K562 (cell line): Measurements from ENCODE around the gene MALSU1. TPM values are rescaled to one million over a fixed set of nuclear protein-coding genes. Genes with fewer than 3 reads are reported as not detected.

Experiments
- ATAC-seq: fragments of 200-7000 bp; cut with Tn5 transposase; 3 replicates; pipeline ENCODE4 v1.9.1; 2020; ENCODE audit warnings: moderate library complexity
- BruUV-seq: library from RNA; stranded (reverse); fragments of 400-500 nt; replicated peaks from 2 replicates; lab custom pipeline; 2021; lab: Mats Ljungman, UMichigan
- CTCF ChIA-PET: fragments of 300-600 bp; formaldehyde crosslinking; extraction: SDS; loops from one replicate; lab custom pipeline; 2021; ENCODE audit warnings: low intra/inter-chr PET ratio; lab: Yijun Ruan, JAX
- POLR2A ChIA-PET: fragments of 300-600, 350-650 bp; sonication (Branson Sonifier 250); formaldehyde crosslinking; extraction: SDS; loops from one replicate; lab custom pipeline; 2021; ENCODE audit warnings: antibody characterized with exemption, inconsistent platforms; lab: Yijun Ruan, JAX
- DNase-seq, 4 experiments: peaks; one replicate each; pipeline versions ENCODE4 v3.0.0 to v3.0.0-alpha.2; 2011 to 2018; ENCODE audit warnings: low spot score in 3 of 4, mixed read lengths in 3 of 4; ENCODE audit errors: extremely low read depth in 1 of 4
- FAIRE-seq: peaks from 2 replicates; lab custom pipeline; 2011; peaks lifted over from hg19 to GRCh38; lab: Jason Lieb, UNC
- H2AFZ ChIP-seq: 2 replicates; pipeline ENCODE4 v1.6.0; 2011; ENCODE audit warnings: low read depth, low read length, control low read depth, inconsistent platforms
- H3K27ac ChIP-seq: fragments of 200-600 bp; 3 replicates; pipeline ENCODE4 v1.8.0; 2011; ENCODE audit warnings: low read depth, mild to moderate bottlenecking, control low read depth, inconsistent platforms, low read length, moderate library complexity, mixed read lengths; ENCODE audit errors: extremely low read depth
- H3K27me3 ChIP-seq, 2 experiments: fragments of 300-600 bp in 1 of 2; 2 replicates in 1 of 2; 3 replicates in 1 of 2; pipeline versions ENCODE4 v1.6.0 to v1.8.0; 2011; ENCODE audit warnings: inconsistent platforms in 2 of 2, low read length in 2 of 2, mild to moderate bottlenecking in 1 of 2, mixed read lengths in 1 of 2, moderate library complexity in 1 of 2; ENCODE audit not compliant: control insufficient read depth in 2 of 2, insufficient read depth in 2 of 2
- H3K36me3 ChIP-seq: fragments of 300-600 bp; 3 replicates; pipeline ENCODE4 v1.8.0; 2011; ENCODE audit warnings: mild to moderate bottlenecking, low read length, inconsistent platforms; ENCODE audit not compliant: control insufficient read depth, insufficient read depth
- H3K4me1 ChIP-seq, 2 experiments: fragments of 200-600 bp in 1 of 2; replicated peaks in 1 of 2; 2 replicates in 1 of 2; 3 replicates in 1 of 2; pipeline versions ENCODE4 v1.5.1 to v1.8.0; 2011; ENCODE audit warnings: inconsistent platforms in 2 of 2, low read length in 2 of 2, mild to moderate bottlenecking in 1 of 2, mixed read lengths in 1 of 2, moderate library complexity in 1 of 2; ENCODE audit not compliant: control insufficient read depth in 2 of 2, insufficient read depth in 2 of 2
- H3K4me2 ChIP-seq: 2 replicates; pipeline ENCODE4 v1.6.1; 2011; ENCODE audit warnings: low read length, control low read depth, inconsistent platforms, mixed read lengths; ENCODE audit not compliant: insufficient read depth
- H3K4me3 ChIP-seq: fragments of 200-600 bp; sonication (generic), shearing (Covaris generic); 2 replicates; pipeline ENCODE4 v1.5.1; 2016; ENCODE audit warnings: control low read depth, inconsistent platforms
- H3K79me2 ChIP-seq: fragments of 200-600 bp; 3 replicates; pipeline ENCODE4 v1.8.0; 2011; ENCODE audit warnings: low read length, inconsistent platforms; ENCODE audit not compliant: control insufficient read depth, insufficient read depth
- H3K9ac ChIP-seq, 2 experiments: 2 replicates each; pipeline versions ENCODE4 v1.6.0 to v1.6.1; 2011; ENCODE audit warnings: low read depth in 2 of 2, low read length in 2 of 2, control low read depth in 1 of 2, inconsistent platforms in 1 of 2, mild to moderate bottlenecking in 1 of 2, mixed read lengths in 1 of 2; ENCODE audit not compliant: insufficient read depth in 1 of 2
- H3K9me1 ChIP-seq: one replicate; pipeline ENCODE4 v1.6.0; 2011; ENCODE audit warnings: inconsistent platforms, mild to moderate bottlenecking, low read length, moderate library complexity; ENCODE audit not compliant: control insufficient read depth, insufficient read depth
- H3K9me3 ChIP-seq: replicated peaks from 2 replicates; pipeline ENCODE4 v1.5.1; 2011; ENCODE audit warnings: low read depth, low read length, inconsistent platforms; ENCODE audit not compliant: control insufficient read depth, insufficient read depth
- H4K20me1 ChIP-seq: replicated peaks from 2 replicates; pipeline ENCODE4 v1.6.1; 2011; ENCODE audit warnings: low read length, inconsistent platforms, mixed read lengths; ENCODE audit not compliant: control insufficient read depth, insufficient read depth
- CEBPB ChIP-seq: fragments of 450-650 bp; IDR thresholded peaks from 2 replicates; pipeline ENCODE4 v1.6.1; 2016; ENCODE audit warnings: missing genetic modification characterization, missing compliant biosample characterization
- GATAD2A ChIP-seq: fragments of 450-650 bp; IDR thresholded peaks from 2 replicates; pipeline ENCODE4 v1.6.1; 2017
- NFIC ChIP-seq: fragments of 450-650 bp; IDR thresholded peaks from 2 replicates; pipeline ENCODE4 v1.6.1; 2017; ENCODE audit warnings: mild to moderate bottlenecking, inconsistent platforms
- RAD21 ChIP-seq, 2 experiments: fragments of 250-450 bp in 1 of 2; fragments of 450-650 bp in 1 of 2; sonication (Bioruptor Pico) in 1 of 2; formaldehyde crosslinking in 1 of 2; IDR thresholded peaks in 1 of 2; conservative IDR thresholded peaks in 1 of 2; 2 replicates each; pipeline versions ENCODE4 v1.4.0 to v1.8.0; 2020 to 2022; ENCODE audit warnings: mild to moderate bottlenecking in 2 of 2, moderate library complexity in 1 of 2
- SRSF9 ChIP-seq: fragments of 200-400 bp; formaldehyde crosslinking; IDR thresholded peaks from 2 replicates; pipeline ENCODE4 v1.6.1; 2017; ENCODE audit warnings: low read depth, low read length, borderline replicate concordance
- WGBS: fragments of 100-300 bp; shearing (Covaris generic); methylation state at CpG from one replicate; pipeline ENCODE4 v1.1.6; 2016; ENCODE audit warnings: low coverage, mixed read lengths; ENCODE audit not compliant: insufficient coverage; ENCODE audit errors: missing lambda C conversion rate; 5-methylcytosine and 5-hydroxymethylcytosine counted together
- in situ Hi-C: fragments of 300-500 bp; cut with MboI; formaldehyde crosslinking; loops from 4 replicates; pipeline ENCODE4 v1.15.0; 2018; ENCODE audit warnings: inconsistent platforms, mixed read lengths
- intact Hi-C: fragments of 100-400 bp; cut with micrococcal nuclease; formaldehyde crosslinking; loops from 2 replicates; pipeline ENCODE4 v1.14.2; 2022
- polyA plus RNA-seq, 8 experiments: library from polyadenylated mRNA; depleted of rRNA in 4 of 8; stranded (reverse) in 5 of 8; unstranded in 3 of 8; fragments of >200 nt; fragmentation: Nextera tagmentation in 2 of 8; fragmentation: Illumina TruSeq in 1 of 8; extraction: Ambion mirVana in 2 of 8; extraction: Trizol in 1 of 8; gene quantifications; 2 replicates each; pipeline versions ENCODE4 v1.2.1 to v1.2.3, GENCODE V29; 2011 to 2014; ENCODE audit warnings: inconsistent platforms in 1 of 8, missing spikeins in 1 of 8
- total RNA-seq, 7 experiments: library from RNA; depleted of rRNA in 6 of 7; stranded (reverse); fragments of >200 nt in 6 of 7; fragmentation: Illumina TruSeq in 2 of 7; extraction: Trizol in 2 of 7; gene quantifications; 2 replicates each; pipeline versions ENCODE4 v1.2.1 to v1.2.3, GENCODE V29; 2011 to 2021; ENCODE audit warnings: low replicate concordance in 1 of 7
- TF ChIP-seq, protein P1 (sequence below), 2 experiments: fragments of 450-650 bp; formaldehyde crosslinking in 1 of 2; IDR thresholded peaks; 2 replicates each; pipeline versions ENCODE4 v1.4.0 to v1.6.1; 2014 to 2020; ENCODE audit warnings: mild to moderate bottlenecking in 2 of 2, borderline replicate concordance in 1 of 2, low read depth in 1 of 2

The MALSU1 gene
- total and polyA plus RNA-seq, 9 of the 15 experiments (the other 6 are each of a cell fraction or from before 2014, with no cell fraction given): 12.3 to 308 (median 81.2) TPM

- no peak overlapping the region for H3K4me3 ChIP-seq
- H3K27ac ChIP-seq: no peak overlapping the region
- H3K4me2 ChIP-seq: no peak overlapping the region
- no peaks in the 10 kb centered on the region for H3K9me3 ChIP-seq
- H3K36me3 ChIP-seq: no peaks in the 10 kb centered on the region
- H3K9me1 ChIP-seq: no peaks in the 10 kb centered on the region
- no peak for TF ChIP-seq GATAD2A
- peak; percentile 33; the same call in 1 of the 2 replicates for TF ChIP-seq NFIC
- H3K9ac ChIP-seq: no peak overlapping the region
- H3K79me2 ChIP-seq: no peaks in the 10 kb centered on the region
- peaks cover 0 to 4% of the 10 kb centered on the region in 2 experiments; a peak in 1 of 5 replicates for H3K27me3 ChIP-seq
- BruUV-seq: no TSS peak
- FAIRE-seq: no peak
- in situ Hi-C loops: no loop called here
- CTCF ChIA-PET: interaction anchor here (0.6 to 1.5 kb wide), 2 partner anchors 271 to 437 kb away, joined by 6 read pairs; no protein-coding TSS in a partner anchor
- intact Hi-C loops: loop anchor here (2.0 to 10.0 kb wide), 3 partner anchors 81 to 751 kb away; no protein-coding TSS in a partner anchor
- no peaks in the 10 kb centered on the region for H4K20me1 ChIP-seq
- DNase-seq: no peak
- no peak overlapping the region for H2AFZ ChIP-seq
- 28% methylated on average over 5 of the region's 5 CpGs for WGBS
- POLR2A ChIA-PET: interaction anchor here (1.3 kb wide), 1 partner anchor 23 kb away, joined by 7 read pairs; the partner anchor contains the start of gene MALSU1
- peaks cover 0 to 5% of the 10 kb centered on the region in 2 experiments; a peak in 1 of 5 replicates for H3K4me1 ChIP-seq
- ATAC-seq: no peak
These were observed 23.2 kb upstream of the MALSU1 start for GRCh38 chr7:23275912-23276311.

DNA sequence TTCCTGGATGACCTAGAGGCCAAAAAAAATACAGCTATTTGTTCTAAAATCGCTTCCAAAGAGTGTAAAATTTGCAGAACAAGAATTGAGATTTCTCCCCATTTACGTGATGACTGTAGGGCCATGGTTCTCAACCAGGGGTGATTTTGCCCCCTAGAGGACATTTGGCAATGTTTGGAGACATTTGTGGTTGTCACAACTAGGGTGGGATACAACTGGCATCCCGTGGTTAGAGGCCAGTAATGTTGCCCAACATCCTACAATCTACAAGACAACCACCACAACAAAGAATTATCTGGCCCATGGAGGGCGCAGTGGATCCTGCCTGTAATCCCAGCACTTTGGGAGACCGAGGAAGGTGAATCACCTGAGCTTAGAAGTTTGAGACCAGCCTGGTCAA is 22.8 kb upstream of the MALSU1 start:
- no peaks in the 10 kb centered on the region for H3K9me1 ChIP-seq
- H2AFZ ChIP-seq: no peak overlapping the region
- 40% methylated on average over 5 of the region's 5 CpGs for WGBS
- no peaks in the 10 kb centered on the region for H3K36me3 ChIP-seq
- ChIA-PET POLR2A (interaction anchor here (0.9 to 1.3 kb wide), 2 partner anchors 16 to 23 kb away, joined by 3 to 7 read pairs; partner anchors contain the start of gene MALSU1), CTCF (interaction anchor here (1.5 kb wide), 1 partner anchor 270 kb away, joined by 6 read pairs; no protein-coding TSS in a partner anchor)
- H3K4me1 ChIP-seq: peaks cover 0 to 5% of the 10 kb centered on the region in 2 experiments; a peak in 1 of 5 replicates
- no peak overlapping the region for H3K4me2 ChIP-seq
- no peak overlapping the region for H3K27ac ChIP-seq
- ATAC-seq (peak; percentile 62), DNase-seq (peak in 1 of 4 experiments; percentile 56), FAIRE-seq (peak; percentile 35)
- H4K20me1 ChIP-seq: no peaks in the 10 kb centered on the region
- in situ Hi-C loops (no loop called here), intact Hi-C loops (loop anchor here (2.0 to 10.0 kb wide), 3 partner anchors 80 to 752 kb away; no protein-coding TSS in a partner anchor)
- no peak overlapping the region for H3K9ac ChIP-seq
- H3K9me3 ChIP-seq: no peaks in the 10 kb centered on the region
- no peak overlapping the region for H3K4me3 ChIP-seq
- H3K27me3 ChIP-seq: no peaks in the 10 kb centered on the region
- BruUV-seq: no TSS peak
- H3K79me2 ChIP-seq: no peaks in the 10 kb centered on the region
- TF ChIP-seq, protein P1, sequence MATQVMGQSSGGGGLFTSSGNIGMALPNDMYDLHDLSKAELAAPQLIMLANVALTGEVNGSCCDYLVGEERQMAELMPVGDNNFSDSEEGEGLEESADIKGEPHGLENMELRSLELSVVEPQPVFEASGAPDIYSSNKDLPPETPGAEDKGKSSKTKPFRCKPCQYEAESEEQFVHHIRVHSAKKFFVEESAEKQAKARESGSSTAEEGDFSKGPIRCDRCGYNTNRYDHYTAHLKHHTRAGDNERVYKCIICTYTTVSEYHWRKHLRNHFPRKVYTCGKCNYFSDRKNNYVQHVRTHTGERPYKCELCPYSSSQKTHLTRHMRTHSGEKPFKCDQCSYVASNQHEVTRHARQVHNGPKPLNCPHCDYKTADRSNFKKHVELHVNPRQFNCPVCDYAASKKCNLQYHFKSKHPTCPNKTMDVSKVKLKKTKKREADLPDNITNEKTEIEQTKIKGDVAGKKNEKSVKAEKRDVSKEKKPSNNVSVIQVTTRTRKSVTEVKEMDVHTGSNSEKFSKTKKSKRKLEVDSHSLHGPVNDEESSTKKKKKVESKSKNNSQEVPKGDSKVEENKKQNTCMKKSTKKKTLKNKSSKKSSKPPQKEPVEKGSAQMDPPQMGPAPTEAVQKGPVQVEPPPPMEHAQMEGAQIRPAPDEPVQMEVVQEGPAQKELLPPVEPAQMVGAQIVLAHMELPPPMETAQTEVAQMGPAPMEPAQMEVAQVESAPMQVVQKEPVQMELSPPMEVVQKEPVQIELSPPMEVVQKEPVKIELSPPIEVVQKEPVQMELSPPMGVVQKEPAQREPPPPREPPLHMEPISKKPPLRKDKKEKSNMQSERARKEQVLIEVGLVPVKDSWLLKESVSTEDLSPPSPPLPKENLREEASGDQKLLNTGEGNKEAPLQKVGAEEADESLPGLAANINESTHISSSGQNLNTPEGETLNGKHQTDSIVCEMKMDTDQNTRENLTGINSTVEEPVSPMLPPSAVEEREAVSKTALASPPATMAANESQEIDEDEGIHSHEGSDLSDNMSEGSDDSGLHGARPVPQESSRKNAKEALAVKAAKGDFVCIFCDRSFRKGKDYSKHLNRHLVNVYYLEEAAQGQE (IDR thresholded peaks at IDR 0.05; ENCODE audit: borderline replicate concordance): peak; percentile 16; the same call in 1 of the 2 replicates
- TF ChIP-seq, protein P1 (CRISPR knock-in tag; IDR thresholded peaks at IDR 0.05; ENCODE audit: low read depth): no peak
- TF ChIP-seq CEBPB (tag): peak; percentile 23; the same call in 1 of the 2 replicates
- no peak for TF ChIP-seq SRSF9
- TF ChIP-seq RAD21 (CRISPR knock-in tag; conservative IDR thresholded peaks at IDR 0.05 in 1 of 2, IDR thresholded peaks at IDR 0.05 in 1 of 2): peak; percentile 15 to 43; a peak in 2 of 4 replicates
